OCI-LY7 (cell line): ENCODE results near the gene FSIP1. TPM values are rescaled to one million over a fixed set of nuclear protein-coding genes. Genes with fewer than 3 reads are reported as not detected.

Experiments used
- BruUV-seq: library from RNA; stranded (reverse); fragments of 400-500 nt; replicated peaks from 2 replicates; lab custom pipeline; 2021; lab: Mats Ljungman, UMichigan
- CTCF ChIA-PET: fragments of 300-600 bp; sonication (Branson Sonifier 250); formaldehyde crosslinking; loops from one replicate; lab custom pipeline; 2022; ENCODE audit warnings: antibody characterized with exemption; ENCODE audit not compliant: unreplicated experiment; lab: Charles Lee
- POLR2A ChIA-PET: fragments of 300-600 bp; sonication (Branson Sonifier 250); formaldehyde crosslinking; loops from one replicate; lab custom pipeline; 2022; ENCODE audit warnings: antibody characterized with exemption; lab: Charles Lee
- DNase-seq: peaks from one replicate; pipeline ENCODE4 v3.0.0-alpha.2; 2015; ENCODE audit warnings: low spot score
- H2AFZ ChIP-seq: fragments of 200-600 bp; sonication (generic), shearing (Covaris generic); 2 replicates; pipeline ENCODE4 v1.6.1; 2014; ENCODE audit warnings: mild to moderate bottlenecking, antibody characterized with exemption, low read length, moderate library complexity
- H3K27ac ChIP-seq: fragments of 200-600 bp; sonication (generic); 2 replicates; pipeline ENCODE4 v1.5.1; 2014; ENCODE audit warnings: mixed run types, low read depth, mild to moderate bottlenecking, moderate library complexity, low read length, inconsistent platforms; ENCODE audit not compliant: poor library complexity, severe bottlenecking
- H3K36me3 ChIP-seq: fragments of 200-600 bp; sonication (generic); 2 replicates; pipeline ENCODE4 v1.6.1; 2014; ENCODE audit warnings: mild to moderate bottlenecking, antibody characterized with exemption, low read length, moderate library complexity, mixed read lengths; ENCODE audit not compliant: insufficient read depth
- H3K4me1 ChIP-seq: fragments of 200-600 bp; sonication (generic); 2 replicates; pipeline ENCODE4 v1.5.1; 2014; ENCODE audit warnings: mild to moderate bottlenecking, low read length; ENCODE audit not compliant: insufficient read depth, poor library complexity, severe bottlenecking
- H3K4me2 ChIP-seq: fragments of 200-600 bp; sonication (generic); 2 replicates; pipeline ENCODE4 v1.6.1; 2014; ENCODE audit warnings: mild to moderate bottlenecking, low read length
- H3K4me3 ChIP-seq: fragments of 200-600 bp; sonication (generic); 2 replicates; pipeline ENCODE4 v1.5.1; 2014; ENCODE audit warnings: mild to moderate bottlenecking, low read depth, low read length; ENCODE audit not compliant: poor library complexity, severe bottlenecking
- H3K79me2 ChIP-seq: fragments of 200-600 bp; sonication (generic); 2 replicates; pipeline ENCODE4 v1.6.1; 2016; ENCODE audit warnings: low read depth, mild to moderate bottlenecking, low read length, moderate library complexity, mixed read lengths; ENCODE audit not compliant: insufficient read depth
- H3K9me2 ChIP-seq: fragments of 200-600 bp; sonication (generic); 2 replicates; pipeline ENCODE4 v1.6.1; 2016; ENCODE audit warnings: mild to moderate bottlenecking, low read length, mixed read lengths; ENCODE audit not compliant: insufficient read depth
- H3K9me3 ChIP-seq: fragments of 200-600 bp; sonication (generic); 2 replicates; pipeline ENCODE4 v1.6.1; 2014; ENCODE audit warnings: mild to moderate bottlenecking, mixed run types, low read length, mixed read lengths
- H4K20me1 ChIP-seq: fragments of 200-600 bp; sonication (generic); 2 replicates; pipeline ENCODE4 v1.6.1; 2014; ENCODE audit warnings: mild to moderate bottlenecking, antibody characterized with exemption, low read length, moderate library complexity, mixed read lengths; ENCODE audit not compliant: insufficient read depth
- CTCF ChIP-seq: fragments of 200-600 bp; sonication (generic); conservative IDR thresholded peaks from 2 replicates; pipeline ENCODE4 v1.5.1; 2014; ENCODE audit warnings: mild to moderate bottlenecking, antibody characterized with exemption, low read length, moderate library complexity, mixed read lengths
- EZH2phosphoT487 ChIP-seq: fragments of 200-600 bp; sonication (generic); IDR thresholded peaks from 2 replicates; pipeline ENCODE4 v1.6.1; 2018; ENCODE audit warnings: low read depth, borderline replicate concordance, mild to moderate bottlenecking, mixed run types, antibody characterized with exemption, low read length, moderate library complexity, mixed read lengths
- intact Hi-C: fragments of 100-400 bp; cut with micrococcal nuclease; formaldehyde crosslinking; loops from one replicate; pipeline ENCODE4 v1.10.0; 2022; ENCODE audit not compliant: unreplicated experiment
- total RNA-seq, 2 experiments: library from RNA; depleted of rRNA in 1 of 2; stranded (reverse); fragments of >200 nt in 1 of 2; shearing (Covaris generic) in 1 of 2; gene quantifications; 2 replicates each; pipeline ENCODE4 v1.2.3, GENCODE V29; 2014 to 2022

FSIP1 gene
- total RNA-seq, 2 experiments from 2014 or later = 0.28 to 0.65 TPM

GRCh38 chr15:39756806-39757522, 25.7 kb downstream of the FSIP1 start:
- H2AFZ ChIP-seq = no peak overlapping the region
- H3K36me3 ChIP-seq = no peaks in the 10 kb centered on the region
- no peak overlapping the region for H3K27ac ChIP-seq
- no TSS peak for BruUV-seq
- H3K4me2 ChIP-seq = no peak overlapping the region
- no peak overlapping the region for H3K4me3 ChIP-seq
- peak; percentile 69 for DNase-seq
- ChIA-PET CTCF (no interaction called here), POLR2A (interaction anchor here (0.5 kb wide), 2 partner anchors 348 to 756 kb away, joined by 4 read pairs; no protein-coding TSS in a partner anchor)
- no peaks in the 10 kb centered on the region for H3K4me1 ChIP-seq
- H4K20me1 ChIP-seq = no peaks in the 10 kb centered on the region
- no peaks in the 10 kb centered on the region for H3K9me3 ChIP-seq
- no peaks in the 10 kb centered on the region for H3K79me2 ChIP-seq
- intact Hi-C loops = loop anchor here (1.0 to 5.0 kb wide), 2 partner anchors 71 to 1050 kb away; no protein-coding TSS in a partner anchor
- no peaks in the 10 kb centered on the region for H3K9me2 ChIP-seq
- TF ChIP-seq CTCF = peak; percentile 90
- TF ChIP-seq EZH2phosphoT487 = no peak

GRCh38 chr15:39752991-39753390, 29.6 kb downstream of the FSIP1 start:
- POLR2A ChIA-PET = no interaction called here
- TF ChIP-seq CTCF = no peak
- TF ChIP-seq EZH2phosphoT487 = no peak
- no peak overlapping the region for H2AFZ ChIP-seq
- H3K36me3 ChIP-seq = no peaks in the 10 kb centered on the region
- DNase-seq = no peak
- no peak overlapping the region for H3K4me2 ChIP-seq
- BruUV-seq = no TSS peak
- no peak overlapping the region for H3K27ac ChIP-seq
- H3K9me2 ChIP-seq = no peaks in the 10 kb centered on the region
- no peak overlapping the region for H3K4me3 ChIP-seq
- H3K4me1 ChIP-seq = no peaks in the 10 kb centered on the region
- intact Hi-C loops = no loop called here
- no peaks in the 10 kb centered on the region for H4K20me1 ChIP-seq
- H3K9me3 ChIP-seq = no peaks in the 10 kb centered on the region
- CTCF ChIA-PET = no interaction called here
- H3K79me2 ChIP-seq = no peaks in the 10 kb centered on the region

- ChIA-PET POLR2A (no interaction called here), CTCF (no interaction called here)
- Histone ChIP-seq H2AFZ (no peak overlapping the region), H3K4me1 (no peaks in the 10 kb centered on the region), H4K20me1 (no peaks in the 10 kb centered on the region), H3K9me3 (no peaks in the 10 kb centered on the region), H3K4me2 (no peak overlapping the region), H3K36me3 (no peaks in the 10 kb centered on the region), H3K79me2 (no peaks in the 10 kb centered on the region), H3K4me3 (no peak overlapping the region), H3K9me2 (no peaks in the 10 kb centered on the region), H3K27ac (no peak overlapping the region)
- intact Hi-C loops = no loop called here
- BruUV-seq = no TSS peak
- no peak for DNase-seq
- TF ChIP-seq CTCF (no peak), EZH2phosphoT487 (no peak)
These were observed 30.4 kb downstream of the FSIP1 start for GRCh38 chr15:39752246-39752645.
